H9 (cell line): ENCODE measurements around the gene CTCF. TPM values are rescaled to one million over a fixed set of nuclear protein-coding genes. Genes with fewer than 3 reads are reported as not detected.

Experiments
- DNase-seq: peaks from one replicate; pipeline ENCODE4 v3.0.0-alpha.2; 2017
- H2AFZ ChIP-seq: one replicate; pipeline ENCODE4 v1.6.1; 2013; ENCODE audit warnings: mild to moderate bottlenecking, low read length, control low read depth, moderate library complexity
- H2AK5ac ChIP-seq: 2 replicates; pipeline ENCODE4 v1.6.1; 2013; ENCODE audit warnings: low read length, control low read depth, mixed read lengths; ENCODE audit not compliant: insufficient read length
- H2BK120ac ChIP-seq: one replicate; pipeline ENCODE4 v1.6.1; 2013; ENCODE audit warnings: low read depth, mild to moderate bottlenecking, low read length, control low read depth, inconsistent platforms; ENCODE audit not compliant: poor library complexity, severe bottlenecking
- H2BK12ac ChIP-seq: 2 replicates; pipeline ENCODE4 v1.6.1; 2013; ENCODE audit warnings: low read length, control low read depth, mixed read lengths, low read depth; ENCODE audit not compliant: insufficient read length
- H2BK15ac ChIP-seq: 2 replicates; pipeline ENCODE4 v1.6.1; 2013; ENCODE audit warnings: low read depth, low read length, control low read depth
- H2BK20ac ChIP-seq: one replicate; pipeline ENCODE4 v1.6.1; 2013; ENCODE audit warnings: low read depth, mild to moderate bottlenecking, low read length, control low read depth, inconsistent platforms; ENCODE audit not compliant: poor library complexity, severe bottlenecking
- H2BK5ac ChIP-seq: 2 replicates; pipeline ENCODE4 v1.6.1; 2013; ENCODE audit warnings: low read length, control low read depth, mixed read lengths; ENCODE audit not compliant: insufficient read length
- H3K14ac ChIP-seq: 2 replicates; pipeline ENCODE4 v1.6.1; 2013; ENCODE audit warnings: low read length, control low read depth; ENCODE audit not compliant: insufficient read depth
- H3K18ac ChIP-seq: 2 replicates; pipeline ENCODE4 v1.6.1; 2013; ENCODE audit warnings: low read depth, mild to moderate bottlenecking, mixed read lengths, low read length, control low read depth; ENCODE audit not compliant: insufficient read length
- H3K23ac ChIP-seq: 2 replicates; pipeline ENCODE4 v1.6.1; 2013; ENCODE audit warnings: low read length, control low read depth, mixed read lengths, low read depth; ENCODE audit not compliant: insufficient read length
- H3K23me2 ChIP-seq: 2 replicates; pipeline ENCODE4 v1.6.1; 2013; ENCODE audit warnings: low read depth, mild to moderate bottlenecking, mixed read lengths, low read length, control low read depth; ENCODE audit not compliant: insufficient read length, poor library complexity, severe bottlenecking
- H3K27ac ChIP-seq: 2 replicates; pipeline ENCODE4 v1.5.1; 2013; ENCODE audit warnings: low read length, control low read depth, mixed read lengths, low read depth; ENCODE audit not compliant: insufficient read length
- H3K27me3 ChIP-seq: 2 replicates; pipeline ENCODE4 v1.6.1; 2013; ENCODE audit warnings: low read length, control low read depth, inconsistent platforms; ENCODE audit not compliant: insufficient read depth
- H3K4ac ChIP-seq: 2 replicates; pipeline ENCODE4 v1.6.1; 2013; ENCODE audit warnings: low read depth, mild to moderate bottlenecking, control low read depth, inconsistent platforms, low read length, moderate library complexity
- H3K4me1 ChIP-seq: 2 replicates; pipeline ENCODE4 v1.6.1; 2013; ENCODE audit warnings: low read length, control low read depth, inconsistent platforms; ENCODE audit not compliant: insufficient read depth
- H3K4me2 ChIP-seq: 2 replicates; pipeline ENCODE4 v1.6.1; 2013; ENCODE audit warnings: low read length, control low read depth, mixed read lengths; ENCODE audit not compliant: insufficient read length, insufficient read depth
- H3K56ac ChIP-seq: 2 replicates; pipeline ENCODE4 v1.6.1; 2013; ENCODE audit warnings: low read depth, mild to moderate bottlenecking, mixed read lengths, low read length, control low read depth; ENCODE audit not compliant: insufficient read length
- H3K79me1 ChIP-seq: 2 replicates; pipeline ENCODE4 v1.6.1; 2013; ENCODE audit warnings: low read depth, mild to moderate bottlenecking, moderate library complexity, low read length, control low read depth, inconsistent platforms; ENCODE audit not compliant: insufficient read depth, poor library complexity, severe bottlenecking
- H3K79me2 ChIP-seq: 2 replicates; pipeline ENCODE4 v1.6.1; 2013; ENCODE audit warnings: low read length, control low read depth, inconsistent platforms; ENCODE audit not compliant: insufficient read depth
- H3K9ac ChIP-seq: 2 replicates; pipeline ENCODE4 v1.6.1; 2013; ENCODE audit warnings: low read length, control low read depth, mixed read lengths; ENCODE audit not compliant: insufficient read length; ENCODE audit errors: extremely low read depth
- H3K9me3 ChIP-seq: one replicate; pipeline ENCODE4 v1.6.1; 2013; ENCODE audit warnings: low read depth, low read length, inconsistent platforms; ENCODE audit not compliant: control insufficient read depth
- H3T11ph ChIP-seq: one replicate; pipeline ENCODE4 v1.6.1; 2013; ENCODE audit warnings: mild to moderate bottlenecking, low read length, control low read depth, inconsistent platforms
- H4K20me1 ChIP-seq: one replicate; pipeline ENCODE4 v1.6.1; 2013; ENCODE audit not compliant: control insufficient read depth, insufficient read length, insufficient read depth
- H4K5ac ChIP-seq: 2 replicates; pipeline ENCODE4 v1.6.1; 2013; ENCODE audit warnings: low read depth, mild to moderate bottlenecking, mixed read lengths, low read length, control low read depth; ENCODE audit not compliant: insufficient read length
- H4K8ac ChIP-seq: replicated peaks from 2 replicates; pipeline ENCODE4 v1.6.1; 2013; ENCODE audit warnings: low read length, control low read depth, mixed read lengths, low read depth; ENCODE audit not compliant: insufficient read length
- H4K91ac ChIP-seq: 2 replicates; pipeline ENCODE4 v1.6.1; 2013; ENCODE audit warnings: low read depth, mild to moderate bottlenecking, moderate library complexity, mixed read lengths, low read length, control low read depth; ENCODE audit not compliant: insufficient read length
- H3K27ac Mint-ChIP-seq, 3 experiments: 2 replicates in 2 of 3; 3 replicates in 1 of 3; pipeline ENCODE4 v1.8.0; 2020 to 2021; ENCODE audit warnings: mixed read lengths in 3 of 3, mild to moderate bottlenecking in 1 of 3, moderate library complexity in 1 of 3
- H3K27me3 Mint-ChIP-seq: 2 replicates; pipeline ENCODE4 v1.8.0; 2021; ENCODE audit warnings: low read depth, mild to moderate bottlenecking, moderate library complexity, mixed read lengths
- H3K36me3 Mint-ChIP-seq, 3 experiments: 2 replicates in 2 of 3; 3 replicates in 1 of 3; pipeline ENCODE4 v1.8.0; 2020 to 2021; ENCODE audit warnings: low read depth in 3 of 3, mixed read lengths in 3 of 3; ENCODE audit not compliant: insufficient read depth in 1 of 3
- H3K4me1 Mint-ChIP-seq, 2 experiments: 2 replicates each; pipeline ENCODE4 v1.8.0; 2020; ENCODE audit warnings: mixed read lengths in 2 of 2
- H3K4me3 Mint-ChIP-seq, 2 experiments: 2 replicates in 1 of 2; 3 replicates in 1 of 2; pipeline ENCODE4 v1.8.0; 2020 to 2021; ENCODE audit warnings: mild to moderate bottlenecking in 2 of 2, mixed read lengths in 2 of 2, moderate library complexity in 1 of 2
- H3K9me3 Mint-ChIP-seq, 2 experiments: 2 replicates in 1 of 2; 3 replicates in 1 of 2; pipeline ENCODE4 v1.8.0; 2020; ENCODE audit warnings: mild to moderate bottlenecking in 2 of 2, mixed read lengths in 2 of 2, moderate library complexity in 1 of 2
- WGBS: extraction: QIAGEN DNeasy Blood & Tissue Kit; methylation state at CpG from one replicate; pipeline ENCODE4 v1.1.7; 2013; ENCODE audit warnings: missing lambda C conversion rate, low lambda C conversion rate, mixed read lengths; ENCODE audit not compliant: insufficient read length; ENCODE audit errors: extremely low coverage; 5-methylcytosine and 5-hydroxymethylcytosine counted together
- total RNA-seq: library from RNA; stranded (reverse); gene quantifications from 2 replicates; pipeline ENCODE4 v1.2.1, GENCODE V29; 2021
- TF ChIP-seq, protein P1 (sequence below): fragments of 200-600 bp; sonication (generic); conservative IDR thresholded peaks from 3 replicates; pipeline ENCODE4 v1.8.0; 2021; ENCODE audit warnings: antibody characterized with exemption, mild to moderate bottlenecking

CTCF gene
- total RNA-seq, 1 experiment from 2014 or later = 87.3 TPM

DNA sequence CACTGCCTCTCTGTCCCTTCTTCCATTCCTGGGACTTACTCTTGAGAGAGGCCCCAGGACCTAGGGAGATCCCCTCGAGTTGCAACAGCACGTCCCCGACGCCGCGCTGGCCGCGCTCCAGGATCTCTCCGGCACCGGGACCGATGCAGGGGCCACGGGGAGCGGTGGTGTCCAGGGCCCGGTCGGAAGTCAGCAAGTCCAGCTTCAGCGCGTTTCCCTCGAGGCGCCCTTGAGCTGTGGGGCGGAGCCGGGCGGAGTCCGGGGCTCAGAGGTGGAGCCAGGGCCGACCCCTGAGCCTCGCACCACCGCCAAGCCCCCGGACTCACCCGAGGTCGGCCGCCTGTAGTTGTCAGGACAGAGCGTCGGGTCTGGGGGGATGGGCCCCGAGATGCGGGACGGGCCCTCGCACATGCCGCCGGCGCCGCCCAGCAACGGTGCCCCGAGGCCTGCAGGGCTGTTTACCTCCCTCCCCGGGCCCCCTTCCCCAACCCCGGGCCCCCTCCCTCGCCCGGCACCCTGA, 103.8 kb downstream of the CTCF start:
- Histone ChIP-seq H4K91ac (no peak overlapping the region), H2BK20ac (no peak overlapping the region), H4K20me1 (no peaks in the 10 kb centered on the region), H4K8ac (no peak overlapping the region), H3T11ph (no peak overlapping the region), H4K5ac (no peak overlapping the region), H3K23me2 (peaks cover 8% of the 10 kb centered on the region), H3K27ac (no peak overlapping the region), H2BK12ac (no peak overlapping the region), H3K23ac (no peak overlapping the region), H3K18ac (no peak overlapping the region), H3K9ac (no peak overlapping the region), H3K4me2 (peak overlapping the region; percentile 56), H2AFZ (no peak overlapping the region), H3K79me1 (no peaks in the 10 kb centered on the region), H2BK5ac (no peak overlapping the region), H2AK5ac (no peak overlapping the region), H3K79me2 (no peaks in the 10 kb centered on the region), H3K14ac (no peak overlapping the region), H3K4me1 (no peaks in the 10 kb centered on the region), H3K27me3 (no peaks in the 10 kb centered on the region), H3K4ac (no peak overlapping the region), H2BK120ac (no peak overlapping the region), H2BK15ac (no peak overlapping the region), H3K56ac (no peak overlapping the region), H3K9me3 (no peaks in the 10 kb centered on the region)
- Mint-ChIP-seq H3K36me3 (peaks cover 3 to 11% (median 8%) of the 10 kb centered on the region in 3 experiments; a peak in 5 of 7 replicates), H3K4me1 (peaks cover 9 to 29% of the 10 kb centered on the region in 2 experiments; a peak in 3 of 4 replicates), H3K9me3 (no peaks in the 10 kb centered on the region), H3K27ac (no peak overlapping the region), H3K27me3 (peaks cover 4% of the 10 kb centered on the region), H3K4me3 (peak overlapping the region; percentile 78 to 80)
- TF ChIP-seq, protein P1, sequence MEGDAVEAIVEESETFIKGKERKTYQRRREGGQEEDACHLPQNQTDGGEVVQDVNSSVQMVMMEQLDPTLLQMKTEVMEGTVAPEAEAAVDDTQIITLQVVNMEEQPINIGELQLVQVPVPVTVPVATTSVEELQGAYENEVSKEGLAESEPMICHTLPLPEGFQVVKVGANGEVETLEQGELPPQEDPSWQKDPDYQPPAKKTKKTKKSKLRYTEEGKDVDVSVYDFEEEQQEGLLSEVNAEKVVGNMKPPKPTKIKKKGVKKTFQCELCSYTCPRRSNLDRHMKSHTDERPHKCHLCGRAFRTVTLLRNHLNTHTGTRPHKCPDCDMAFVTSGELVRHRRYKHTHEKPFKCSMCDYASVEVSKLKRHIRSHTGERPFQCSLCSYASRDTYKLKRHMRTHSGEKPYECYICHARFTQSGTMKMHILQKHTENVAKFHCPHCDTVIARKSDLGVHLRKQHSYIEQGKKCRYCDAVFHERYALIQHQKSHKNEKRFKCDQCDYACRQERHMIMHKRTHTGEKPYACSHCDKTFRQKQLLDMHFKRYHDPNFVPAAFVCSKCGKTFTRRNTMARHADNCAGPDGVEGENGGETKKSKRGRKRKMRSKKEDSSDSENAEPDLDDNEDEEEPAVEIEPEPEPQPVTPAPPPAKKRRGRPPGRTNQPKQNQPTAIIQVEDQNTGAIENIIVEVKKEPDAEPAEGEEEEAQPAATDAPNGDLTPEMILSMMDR = no peak
- peak; percentile 59 for DNase-seq
- WGBS = no CpG with 5 or more reads among the region's 46 CpGs
